Activated naive CD8-positive, alpha-beta T cell treated with anti-CD3 and anti-CD28 coated beads, Interleukin-2, amount 10 ng/mL, durations not matched to agents 7 days and 5 days (primary cell): ENCODE data around the gene EEF2KMT. TPM values are rescaled to one million over a fixed set of nuclear protein-coding genes. Genes with fewer than 3 reads are reported as not detected.
"Not testable (repeated sequence)": the region's sequence is repeated elsewhere in the genome, so short reads cannot be mapped to it uniquely, and the experiment has no call there.

Experiments
- ATAC-seq: fragments of 150-1000 bp; cut with Tn5 transposase; one replicate; pipeline ENCODE4 v1.10.0; 2021; ENCODE audit warnings: low read depth, moderate library complexity
- POLR2A ChIA-PET: fragments of 350-600 bp; sonication (Branson Sonifier 250); formaldehyde crosslinking; loops from one replicate; lab custom pipeline; 2021; ENCODE audit warnings: antibody characterized with exemption; lab: Charles Lee
- DNase-seq: peaks from one replicate; pipeline ENCODE4 v3.0.0; 2021
- H3K27ac Mint-ChIP-seq: one replicate; pipeline ENCODE4 v1.8.0; 2022; ENCODE audit warnings: mild to moderate bottlenecking, mixed read lengths
- H3K27me3 Mint-ChIP-seq: one replicate; pipeline ENCODE4 v1.8.0; 2022; ENCODE audit warnings: mild to moderate bottlenecking, moderate library complexity, mixed read lengths
- H3K36me3 Mint-ChIP-seq: one replicate; pipeline ENCODE4 v1.8.0; 2021; ENCODE audit warnings: mild to moderate bottlenecking, mixed read lengths
- H3K4me1 Mint-ChIP-seq: one replicate; pipeline ENCODE4 v1.8.0; 2021; ENCODE audit warnings: mixed read lengths
- H3K4me3 Mint-ChIP-seq: one replicate; pipeline ENCODE4 v1.8.0; 2022; ENCODE audit warnings: mild to moderate bottlenecking, moderate library complexity, mixed read lengths
- H3K9me3 Mint-ChIP-seq: one replicate; pipeline ENCODE4 v1.8.0; 2021; ENCODE audit warnings: mixed read lengths
- total RNA-seq, 2 experiments: library from RNA; stranded (reverse); gene quantifications; one replicate each; pipeline ENCODE4 v1.2.3, GENCODE V29; 2021

The EEF2KMT gene
- total RNA-seq, 2 experiments from 2014 or later: 10.4 to 11.4 TPM

- H3K27ac Mint-ChIP-seq: no peak overlapping the region
- POLR2A ChIA-PET: no interaction called here
- DNase-seq: no peak
- peaks cover 7% of the 10 kb centered on the region for H3K4me1 Mint-ChIP-seq
- no peak for ATAC-seq
- H3K36me3 Mint-ChIP-seq: no peaks in the 10 kb centered on the region
- H3K4me3 Mint-ChIP-seq: no peak overlapping the region
- H3K27me3 Mint-ChIP-seq: peaks cover 2% of the 10 kb centered on the region
- H3K9me3 Mint-ChIP-seq: no peaks in the 10 kb centered on the region
Measured at GRCh38 chr16:5059386-5060072, 38.1 kb downstream of the EEF2KMT start.

- ATAC-seq (no peak), DNase-seq (no peak)
- H3K27me3 Mint-ChIP-seq: peaks cover 2% of the 10 kb centered on the region
- POLR2A ChIA-PET: no interaction called here
- peaks cover 7% of the 10 kb centered on the region for H3K4me1 Mint-ChIP-seq
- no peaks in the 10 kb centered on the region for H3K36me3 Mint-ChIP-seq
- no peaks in the 10 kb centered on the region for H3K9me3 Mint-ChIP-seq
- no peak overlapping the region for H3K27ac Mint-ChIP-seq
- H3K4me3 Mint-ChIP-seq: no peak overlapping the region
Measured at GRCh38 chr16:5058476-5058875, 39.1 kb downstream of the EEF2KMT start.

GRCh38 chr16:5056352-5056751 is 41.2 kb downstream of the EEF2KMT start:
- DNase-seq (peak; percentile 51), ATAC-seq (peak; percentile 84)
- no peak overlapping the region for H3K27ac Mint-ChIP-seq
- peaks cover 1% of the 10 kb centered on the region for H3K4me1 Mint-ChIP-seq
- no peaks in the 10 kb centered on the region for H3K36me3 Mint-ChIP-seq
- POLR2A ChIA-PET: no interaction called here
- H3K27me3 Mint-ChIP-seq: peaks cover 7% of the 10 kb centered on the region
- no peak overlapping the region for H3K4me3 Mint-ChIP-seq
- H3K9me3 Mint-ChIP-seq: no peaks in the 10 kb centered on the region

- Mint-ChIP-seq H3K4me1 (peaks cover 1% of the 10 kb centered on the region), H3K27ac (no peak overlapping the region), H3K27me3 (peaks cover 11% of the 10 kb centered on the region), H3K4me3 (no peak overlapping the region), H3K9me3 (no peaks in the 10 kb centered on the region), H3K36me3 (no peaks in the 10 kb centered on the region)
- no peak for ATAC-seq
- POLR2A ChIA-PET: no interaction called here
- no peak for DNase-seq
Measured at GRCh38 chr16:5054876-5055865, 42.4 kb downstream of the EEF2KMT start.

GRCh38 chr16:5046914-5047313 is 50.7 kb downstream of the EEF2KMT start:
- DNase-seq: no peak
- H3K4me3 Mint-ChIP-seq: no peak overlapping the region

GRCh38 chr16:5045499-5046115 is 52.0 kb downstream of the EEF2KMT start:
- Mint-ChIP-seq H3K4me3 (no peak overlapping the region), H3K9me3 (peaks cover 4% of the 10 kb centered on the region), H3K27me3 (peaks cover 6% of the 10 kb centered on the region), H3K4me1 (no peaks in the 10 kb centered on the region), H3K36me3 (no peaks in the 10 kb centered on the region), H3K27ac (no peak overlapping the region)
- ATAC-seq: no peak
- POLR2A ChIA-PET: no interaction called here
- no peak for DNase-seq

More at GRCh38 chr16:5046914-5047313, 50.7 kb downstream of the EEF2KMT start:
- Mint-ChIP-seq H3K9me3 (peaks cover 4% of the 10 kb centered on the region), H3K36me3 (no peaks in the 10 kb centered on the region), H3K27me3 (peaks cover 12% of the 10 kb centered on the region), H3K4me1 (no peaks in the 10 kb centered on the region), H3K27ac (no peak overlapping the region)
- no peak for ATAC-seq
- POLR2A ChIA-PET: no interaction called here

GRCh38 chr16:5044581-5044980 is 53.0 kb downstream of the EEF2KMT start:
- H3K9me3 Mint-ChIP-seq, H3K27me3 Mint-ChIP-seq, H3K36me3 Mint-ChIP-seq, H3K27ac Mint-ChIP-seq, H3K4me3 Mint-ChIP-seq, POLR2A ChIA-PET, ATAC-seq, H3K4me1 Mint-ChIP-seq, DNase-seq: not testable (repeated sequence)

GRCh38 chr16:5044011-5044540 is 53.5 kb downstream of the EEF2KMT start:
- H3K4me1 Mint-ChIP-seq: no peaks in the 10 kb centered on the region
- H3K9me3 Mint-ChIP-seq: peaks cover 4% of the 10 kb centered on the region
- ATAC-seq (no peak), DNase-seq (no peak)
- no peaks in the 10 kb centered on the region for H3K36me3 Mint-ChIP-seq
- POLR2A ChIA-PET: no interaction called here
- peaks cover 5% of the 10 kb centered on the region for H3K27me3 Mint-ChIP-seq
- no peak overlapping the region for H3K4me3 Mint-ChIP-seq
- no peak overlapping the region for H3K27ac Mint-ChIP-seq

- Mint-ChIP-seq H3K9me3 (no peaks in the 10 kb centered on the region), H3K4me3 (no peak overlapping the region), H3K27me3 (peaks cover 2% of the 10 kb centered on the region), H3K36me3 (no peaks in the 10 kb centered on the region), H3K27ac (no peak overlapping the region), H3K4me1 (no peaks in the 10 kb centered on the region)
- ATAC-seq (no peak), DNase-seq (no peak)
- POLR2A ChIA-PET: no interaction called here
Measured at GRCh38 chr16:5042574-5043171, 54.9 kb downstream of the EEF2KMT start.

- POLR2A ChIA-PET: no interaction called here
- Mint-ChIP-seq H3K9me3 (no peaks in the 10 kb centered on the region), H3K27ac (no peak overlapping the region)
Measured at GRCh38 chr16:5041600-5042133, 55.9 kb downstream of the EEF2KMT start.

GRCh38 chr16:5040451-5040850 is 57.1 kb downstream of the EEF2KMT start:
- no peak for DNase-seq
- no peak for ATAC-seq
- POLR2A ChIA-PET: no interaction called here
- Mint-ChIP-seq H3K36me3 (no peaks in the 10 kb centered on the region), H3K27me3 (no peaks in the 10 kb centered on the region), H3K4me3 (no peak overlapping the region), H3K9me3 (no peaks in the 10 kb centered on the region), H3K4me1 (no peaks in the 10 kb centered on the region), H3K27ac (no peak overlapping the region)

More at GRCh38 chr16:5041600-5042133, 55.9 kb downstream of the EEF2KMT start:
- Mint-ChIP-seq H3K36me3 (no peaks in the 10 kb centered on the region), H3K4me3 (no peak overlapping the region), H3K4me1 (no peaks in the 10 kb centered on the region), H3K27me3 (peaks cover 2% of the 10 kb centered on the region)
- ATAC-seq (no peak), DNase-seq (no peak)

GRCh38 chr16:5036228-5037156 is 61.1 kb downstream of the EEF2KMT start:
- Mint-ChIP-seq H3K4me1 (peaks cover 8% of the 10 kb centered on the region), H3K36me3 (no peaks in the 10 kb centered on the region), H3K9me3 (no peaks in the 10 kb centered on the region), H3K27ac (no peak overlapping the region), H3K27me3 (no peaks in the 10 kb centered on the region), H3K4me3 (no peak overlapping the region)
- DNase-seq: no peak
- POLR2A ChIA-PET: no interaction called here
- no peak for ATAC-seq
